ENCODE results near the gene GDNF. TPM values are rescaled to one million over a fixed set of nuclear protein-coding genes. Genes with fewer than 3 reads are reported as not detected.
"Not testable (repeated sequence)": the region's sequence is repeated elsewhere in the genome, so short reads cannot be mapped to it uniquely, and the experiment has no call there.

Gene GDNF
- total RNA-seq, 1 donor from 2014 or later = 0.51 TPM

GRCh38 chr5:37869216-37869615, 29.4 kb upstream of the GDNF start:
- no peak overlapping the region for H3K4me3 Mint-ChIP-seq (ENCODE audit: unreplicated experiment)
- no peak overlapping the region for H3K27ac Mint-ChIP-seq (ENCODE audit: unreplicated experiment)
- DNase-seq = no peak
- H3K36me3 Mint-ChIP-seq (ENCODE audit: unreplicated experiment) = no peaks in the 10 kb centered on the region
- TF ChIP-seq CTCF (IDR thresholded peaks at IDR 0.05; ENCODE audit: partially characterized antibody, unreplicated experiment) = no peak
- H3K4me1 Mint-ChIP-seq (ENCODE audit: low read depth, unreplicated experiment) = no peaks in the 10 kb centered on the region
- no peaks in the 10 kb centered on the region for H3K27me3 Mint-ChIP-seq (ENCODE audit: unreplicated experiment)
- H3K9me3 Mint-ChIP-seq (ENCODE audit: unreplicated experiment) = no peaks in the 10 kb centered on the region

GRCh38 chr5:37867654-37868053, 27.8 kb upstream of the GDNF start:
- H3K27me3 Mint-ChIP-seq (ENCODE audit: unreplicated experiment) = no peaks in the 10 kb centered on the region
- no peak overlapping the region for H3K27ac Mint-ChIP-seq (ENCODE audit: unreplicated experiment)
- DNase-seq = no peak
- H3K4me1 Mint-ChIP-seq (ENCODE audit: low read depth, unreplicated experiment) = no peaks in the 10 kb centered on the region
- TF ChIP-seq CTCF (IDR thresholded peaks at IDR 0.05; ENCODE audit: partially characterized antibody, unreplicated experiment) = no peak
- H3K4me3 Mint-ChIP-seq (ENCODE audit: unreplicated experiment) = no peak overlapping the region
- no peaks in the 10 kb centered on the region for H3K36me3 Mint-ChIP-seq (ENCODE audit: unreplicated experiment)
- no peaks in the 10 kb centered on the region for H3K9me3 Mint-ChIP-seq (ENCODE audit: unreplicated experiment)

- H3K4me3 Mint-ChIP-seq (ENCODE audit: unreplicated experiment); H3K36me3 Mint-ChIP-seq (ENCODE audit: unreplicated experiment); H3K27ac Mint-ChIP-seq (ENCODE audit: unreplicated experiment); H3K4me1 Mint-ChIP-seq (ENCODE audit: low read depth, unreplicated experiment); H3K9me3 Mint-ChIP-seq (ENCODE audit: unreplicated experiment); DNase-seq; H3K27me3 Mint-ChIP-seq (ENCODE audit: unreplicated experiment): not testable (repeated sequence)
Observed at GRCh38 chr5:37862907-37863306, 23.1 kb upstream of the GDNF start.

GRCh38 chr5:37860206-37860605, 20.4 kb upstream of the GDNF start:
- no peaks in the 10 kb centered on the region for H3K4me1 Mint-ChIP-seq (ENCODE audit: low read depth, unreplicated experiment)
- no peak for DNase-seq
- no peaks in the 10 kb centered on the region for H3K9me3 Mint-ChIP-seq (ENCODE audit: unreplicated experiment)
- no peaks in the 10 kb centered on the region for H3K36me3 Mint-ChIP-seq (ENCODE audit: unreplicated experiment)
- H3K4me3 Mint-ChIP-seq (ENCODE audit: unreplicated experiment) = no peak overlapping the region
- no peak overlapping the region for H3K27ac Mint-ChIP-seq (ENCODE audit: unreplicated experiment)
- H3K27me3 Mint-ChIP-seq (ENCODE audit: unreplicated experiment) = no peaks in the 10 kb centered on the region
- no peak for TF ChIP-seq CTCF (IDR thresholded peaks at IDR 0.05; ENCODE audit: partially characterized antibody, unreplicated experiment)

- Mint-ChIP-seq H3K36me3 (ENCODE audit: unreplicated experiment) (peaks cover 1% of the 10 kb centered on the region), H3K27me3 (ENCODE audit: unreplicated experiment) (no peaks in the 10 kb centered on the region), H3K4me3 (ENCODE audit: unreplicated experiment) (no peak overlapping the region), H3K4me1 (ENCODE audit: low read depth, unreplicated experiment) (no peaks in the 10 kb centered on the region), H3K27ac (ENCODE audit: unreplicated experiment) (no peak overlapping the region), H3K9me3 (ENCODE audit: unreplicated experiment) (no peaks in the 10 kb centered on the region)
- TF ChIP-seq CTCF (IDR thresholded peaks at IDR 0.05; ENCODE audit: partially characterized antibody, unreplicated experiment) = no peak
- no peak for DNase-seq
Observed at GRCh38 chr5:37859805-37860204, 20.0 kb upstream of the GDNF start.

- Mint-ChIP-seq H3K27me3 (ENCODE audit: unreplicated experiment) (no peaks in the 10 kb centered on the region), H3K4me1 (ENCODE audit: low read depth, unreplicated experiment) (peaks cover 2% of the 10 kb centered on the region), H3K36me3 (ENCODE audit: unreplicated experiment) (peaks cover 7% of the 10 kb centered on the region), H3K4me3 (ENCODE audit: unreplicated experiment) (no peak overlapping the region), H3K9me3 (ENCODE audit: unreplicated experiment) (no peaks in the 10 kb centered on the region), H3K27ac (ENCODE audit: unreplicated experiment) (no peak overlapping the region)
- no peak for TF ChIP-seq CTCF (IDR thresholded peaks at IDR 0.05; ENCODE audit: partially characterized antibody, unreplicated experiment)
- no peak for DNase-seq
Observed at GRCh38 chr5:37858250-37858649, 18.4 kb upstream of the GDNF start.

Data from glutamatergic neuron (in vitro differentiated cells).